OCI-LY7 (cell line): ENCODE results near the gene HCRTR2. TPM values are rescaled to one million over a fixed set of nuclear protein-coding genes. Genes with fewer than 3 reads are reported as not detected.

Experiments
- BruUV-seq: library from RNA; stranded (reverse); fragments of 400-500 nt; replicated peaks from 2 replicates; lab custom pipeline; 2021; lab: Mats Ljungman, UMichigan
- CTCF ChIA-PET: fragments of 300-600 bp; sonication (Branson Sonifier 250); formaldehyde crosslinking; loops from one replicate; lab custom pipeline; 2022; ENCODE audit warnings: antibody characterized with exemption; ENCODE audit not compliant: unreplicated experiment; lab: Charles Lee
- POLR2A ChIA-PET: fragments of 300-600 bp; sonication (Branson Sonifier 250); formaldehyde crosslinking; loops from one replicate; lab custom pipeline; 2022; ENCODE audit warnings: antibody characterized with exemption; lab: Charles Lee
- DNase-seq: peaks from one replicate; pipeline ENCODE4 v3.0.0-alpha.2; 2015; ENCODE audit warnings: low spot score
- H2AFZ ChIP-seq: fragments of 200-600 bp; sonication (generic), shearing (Covaris generic); 2 replicates; pipeline ENCODE4 v1.6.1; 2014; ENCODE audit warnings: mild to moderate bottlenecking, antibody characterized with exemption, low read length, moderate library complexity
- H3K27ac ChIP-seq: fragments of 200-600 bp; sonication (generic); 2 replicates; pipeline ENCODE4 v1.5.1; 2014; ENCODE audit warnings: mixed run types, low read depth, mild to moderate bottlenecking, moderate library complexity, low read length, inconsistent platforms; ENCODE audit not compliant: poor library complexity, severe bottlenecking
- H3K36me3 ChIP-seq: fragments of 200-600 bp; sonication (generic); 2 replicates; pipeline ENCODE4 v1.6.1; 2014; ENCODE audit warnings: mild to moderate bottlenecking, antibody characterized with exemption, low read length, moderate library complexity, mixed read lengths; ENCODE audit not compliant: insufficient read depth
- H3K4me1 ChIP-seq: fragments of 200-600 bp; sonication (generic); 2 replicates; pipeline ENCODE4 v1.5.1; 2014; ENCODE audit warnings: mild to moderate bottlenecking, low read length; ENCODE audit not compliant: insufficient read depth, poor library complexity, severe bottlenecking
- H3K4me2 ChIP-seq: fragments of 200-600 bp; sonication (generic); 2 replicates; pipeline ENCODE4 v1.6.1; 2014; ENCODE audit warnings: mild to moderate bottlenecking, low read length
- H3K4me3 ChIP-seq: fragments of 200-600 bp; sonication (generic); 2 replicates; pipeline ENCODE4 v1.5.1; 2014; ENCODE audit warnings: mild to moderate bottlenecking, low read depth, low read length; ENCODE audit not compliant: poor library complexity, severe bottlenecking
- H3K79me2 ChIP-seq: fragments of 200-600 bp; sonication (generic); 2 replicates; pipeline ENCODE4 v1.6.1; 2016; ENCODE audit warnings: low read depth, mild to moderate bottlenecking, low read length, moderate library complexity, mixed read lengths; ENCODE audit not compliant: insufficient read depth
- H3K9me2 ChIP-seq: fragments of 200-600 bp; sonication (generic); 2 replicates; pipeline ENCODE4 v1.6.1; 2016; ENCODE audit warnings: mild to moderate bottlenecking, low read length, mixed read lengths; ENCODE audit not compliant: insufficient read depth
- H3K9me3 ChIP-seq: fragments of 200-600 bp; sonication (generic); 2 replicates; pipeline ENCODE4 v1.6.1; 2014; ENCODE audit warnings: mild to moderate bottlenecking, mixed run types, low read length, mixed read lengths
- H4K20me1 ChIP-seq: fragments of 200-600 bp; sonication (generic); 2 replicates; pipeline ENCODE4 v1.6.1; 2014; ENCODE audit warnings: mild to moderate bottlenecking, antibody characterized with exemption, low read length, moderate library complexity, mixed read lengths; ENCODE audit not compliant: insufficient read depth
- CTCF ChIP-seq: fragments of 200-600 bp; sonication (generic); conservative IDR thresholded peaks from 2 replicates; pipeline ENCODE4 v1.5.1; 2014; ENCODE audit warnings: mild to moderate bottlenecking, antibody characterized with exemption, low read length, moderate library complexity, mixed read lengths
- EZH2phosphoT487 ChIP-seq: fragments of 200-600 bp; sonication (generic); IDR thresholded peaks from 2 replicates; pipeline ENCODE4 v1.6.1; 2018; ENCODE audit warnings: low read depth, borderline replicate concordance, mild to moderate bottlenecking, mixed run types, antibody characterized with exemption, low read length, moderate library complexity, mixed read lengths
- intact Hi-C: fragments of 100-400 bp; cut with micrococcal nuclease; formaldehyde crosslinking; loops from one replicate; pipeline ENCODE4 v1.10.0; 2022; ENCODE audit not compliant: unreplicated experiment
- total RNA-seq, 2 experiments: library from RNA; depleted of rRNA in 1 of 2; stranded (reverse); fragments of >200 nt in 1 of 2; shearing (Covaris generic) in 1 of 2; gene quantifications; 2 replicates each; pipeline ENCODE4 v1.2.3, GENCODE V29; 2014 to 2022

HCRTR2 gene
- total RNA-seq, 2 experiments from 2014 or later, result not detected

DNA sequence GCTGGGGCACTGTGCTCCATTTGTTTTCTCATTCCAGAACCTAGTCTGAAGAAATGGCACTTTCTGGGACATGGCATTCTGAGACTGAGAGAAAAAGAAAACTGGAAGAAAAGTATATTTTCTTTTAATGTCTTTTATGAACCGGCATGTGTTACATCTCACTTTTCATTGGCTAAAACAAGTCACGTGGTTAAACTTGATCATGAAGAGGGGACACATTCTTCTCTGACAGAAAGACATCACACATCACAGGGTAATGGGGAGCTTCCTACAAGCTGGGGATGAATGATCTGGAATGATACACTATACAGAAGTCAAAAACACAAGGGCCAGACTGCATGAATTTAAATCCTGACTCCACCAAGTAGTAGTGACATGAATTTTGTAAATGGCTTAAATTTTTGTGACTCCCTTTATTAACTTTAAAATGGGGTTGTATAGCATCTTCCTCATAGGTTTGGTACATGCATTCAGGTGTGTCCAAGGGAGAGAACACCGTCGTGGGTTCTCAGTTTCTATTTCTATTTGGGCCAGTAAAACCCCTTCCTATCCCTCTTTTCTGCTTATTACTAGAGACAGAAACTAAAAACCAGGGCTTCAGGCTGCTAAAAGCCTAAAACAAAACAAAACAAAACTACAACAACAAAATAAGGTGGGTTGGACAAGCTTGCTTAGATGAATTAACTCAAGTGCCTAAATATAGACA lies 91.2 kb downstream of the HCRTR2 start:
- Histone ChIP-seq H2AFZ (no peak overlapping the region), H4K20me1 (no peaks in the 10 kb centered on the region), H3K79me2 (no peaks in the 10 kb centered on the region), H3K27ac (no peak overlapping the region), H3K36me3 (no peaks in the 10 kb centered on the region), H3K4me1 (no peaks in the 10 kb centered on the region), H3K9me2 (no peaks in the 10 kb centered on the region), H3K4me3 (no peak overlapping the region), H3K9me3 (no peaks in the 10 kb centered on the region), H3K4me2 (no peak overlapping the region)
- ChIA-PET CTCF (no interaction called here), POLR2A (no interaction called here)
- intact Hi-C loops, result no loop called here
- no peak for TF ChIP-seq EZH2phosphoT487
- no peak for TF ChIP-seq CTCF
- BruUV-seq, result no TSS peak
- no peak for DNase-seq

- Histone ChIP-seq H3K27ac (no peak overlapping the region), H4K20me1 (no peaks in the 10 kb centered on the region), H3K9me3 (no peaks in the 10 kb centered on the region), H3K4me2 (no peak overlapping the region), H3K79me2 (no peaks in the 10 kb centered on the region), H3K4me1 (no peaks in the 10 kb centered on the region), H2AFZ (no peak overlapping the region), H3K9me2 (no peaks in the 10 kb centered on the region), H3K4me3 (no peak overlapping the region), H3K36me3 (no peaks in the 10 kb centered on the region)
- no TSS peak for BruUV-seq
- TF ChIP-seq EZH2phosphoT487, result no peak
- POLR2A ChIA-PET, result interaction anchor here (1.1 kb wide), 1 partner anchor 10 kb away, joined by 3 read pairs; no protein-coding TSS in a partner anchor
- CTCF ChIA-PET, result no interaction called here
- DNase-seq, result no peak
- intact Hi-C loops, result no loop called here
Observed at GRCh38 chr6:55266896-55267295, 92.6 kb downstream of the HCRTR2 start.

DNA sequence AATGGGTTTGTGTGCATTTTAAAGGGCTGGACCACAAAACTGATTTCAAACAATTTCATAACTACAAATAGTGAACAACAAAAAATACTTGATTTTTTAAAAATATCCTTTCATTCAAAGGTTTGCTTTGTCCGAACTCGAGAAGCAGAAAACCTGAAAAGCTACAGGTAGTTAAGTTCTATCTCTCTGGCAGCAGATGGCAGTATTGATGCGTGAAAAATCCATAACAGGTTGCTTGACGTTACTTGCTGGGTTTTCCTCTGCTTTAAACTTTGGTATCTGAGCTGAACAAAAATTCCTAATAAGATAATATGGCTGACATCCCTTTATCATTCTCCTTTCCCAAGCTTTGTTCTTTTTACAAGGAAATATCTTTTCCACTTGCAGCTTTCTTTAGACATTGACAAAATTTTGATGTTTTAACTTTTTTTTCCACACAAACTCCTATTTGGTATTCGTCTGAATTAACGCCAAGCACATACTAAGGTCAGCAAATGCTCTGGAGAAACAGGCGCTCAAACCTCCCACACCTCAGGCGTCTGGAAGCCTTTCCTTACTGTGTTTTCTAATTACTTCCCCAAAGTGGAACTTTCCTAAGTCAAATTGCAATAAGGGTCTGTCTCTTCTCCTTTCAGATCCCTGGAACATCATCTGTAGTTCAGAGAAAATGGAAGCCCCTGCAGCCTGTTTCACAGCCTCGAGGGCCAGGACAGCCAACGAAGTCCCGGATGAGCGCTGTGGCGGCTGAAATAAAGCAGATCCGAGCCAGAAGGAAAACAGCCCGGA lies 102.6 kb downstream of the HCRTR2 start:
- peak; percentile 53 for DNase-seq
- ChIA-PET CTCF (no interaction called here), POLR2A (interaction anchor here (0.5 to 1.1 kb wide), 4 partner anchors 9 to 848 kb away, joined by 3 to 4 read pairs (median 3); no protein-coding TSS in a partner anchor)

More for the DNA sequence above, 102.6 kb downstream of the HCRTR2 start:
- Histone ChIP-seq H4K20me1 (no peaks in the 10 kb centered on the region), H3K9me3 (no peaks in the 10 kb centered on the region), H2AFZ (no peak overlapping the region), H3K9me2 (no peaks in the 10 kb centered on the region), H3K79me2 (no peaks in the 10 kb centered on the region), H3K4me1 (no peaks in the 10 kb centered on the region), H3K4me2 (no peak overlapping the region), H3K4me3 (no peak overlapping the region), H3K27ac (no peak overlapping the region), H3K36me3 (no peaks in the 10 kb centered on the region)
- TF ChIP-seq CTCF (peak; percentile 83), EZH2phosphoT487 (no peak)
- no TSS peak for BruUV-seq
- intact Hi-C loops, result no loop called here
